ENCODE measurements around the gene FOLR1.
"Not testable (repeated sequence)": the region's sequence is repeated elsewhere in the genome, so short reads cannot be mapped to it uniquely, and the experiment has no call there.

The FOLR1 gene

DNA sequence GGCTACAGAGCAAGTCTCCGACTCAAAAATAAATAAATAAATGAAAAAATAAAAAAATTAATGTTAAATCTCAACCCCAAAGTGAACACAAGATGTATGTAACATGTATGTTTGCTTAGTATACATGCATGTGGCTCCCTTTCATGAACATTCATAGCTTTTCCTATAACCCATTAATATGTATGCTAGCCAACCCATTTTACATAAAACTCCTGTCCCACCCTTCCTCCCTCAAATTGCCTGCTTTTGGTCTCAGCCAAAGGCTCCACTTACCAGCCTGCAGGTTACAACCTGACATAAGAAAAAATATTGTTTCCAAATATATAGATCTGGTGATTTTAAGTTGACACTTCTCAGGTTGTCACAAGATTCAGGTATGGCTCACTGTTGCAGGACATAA, 3.7 kb upstream of the FOLR1 start:
- DNase-seq, result no peak

DNA sequence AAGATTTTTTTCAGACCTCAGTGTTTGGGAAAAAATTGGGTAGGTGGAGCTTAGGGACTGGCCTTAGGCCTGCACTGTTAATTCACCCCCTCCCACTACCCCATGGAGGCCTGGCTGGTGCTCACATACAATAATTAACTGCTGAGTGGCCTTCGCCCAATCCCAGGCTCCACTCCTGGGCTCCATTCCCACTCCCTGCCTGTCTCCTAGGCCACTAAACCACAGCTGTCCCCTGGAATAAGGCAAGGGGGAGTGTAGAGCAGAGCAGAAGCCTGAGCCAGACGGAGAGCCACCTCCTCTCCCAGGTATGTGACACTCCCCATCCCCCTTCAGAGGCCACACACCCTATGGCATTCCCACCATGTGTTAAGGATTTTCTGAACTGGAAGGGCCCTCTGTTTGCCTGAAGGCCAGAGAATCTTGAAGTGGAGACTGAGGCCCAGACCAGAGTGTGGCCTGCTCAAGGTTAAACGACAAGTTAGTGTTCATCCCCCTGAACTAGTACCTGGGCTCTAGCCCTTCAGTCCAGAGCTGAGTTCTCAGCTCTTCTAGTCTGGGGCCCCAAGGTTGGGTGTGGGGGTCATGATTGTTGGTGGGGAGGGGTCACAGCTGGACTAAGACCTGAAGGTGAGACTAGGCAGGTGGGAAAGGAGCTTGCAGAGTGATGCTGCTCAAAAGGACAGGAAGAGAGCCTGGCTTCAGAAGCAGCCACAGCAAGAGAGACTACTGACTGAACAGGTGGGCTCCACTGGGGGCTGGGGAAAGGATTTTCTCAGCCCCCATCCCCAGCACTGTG, 2.3 kb upstream of the FOLR1 start:
- peak; percentile 18 for DNase-seq

DNA sequence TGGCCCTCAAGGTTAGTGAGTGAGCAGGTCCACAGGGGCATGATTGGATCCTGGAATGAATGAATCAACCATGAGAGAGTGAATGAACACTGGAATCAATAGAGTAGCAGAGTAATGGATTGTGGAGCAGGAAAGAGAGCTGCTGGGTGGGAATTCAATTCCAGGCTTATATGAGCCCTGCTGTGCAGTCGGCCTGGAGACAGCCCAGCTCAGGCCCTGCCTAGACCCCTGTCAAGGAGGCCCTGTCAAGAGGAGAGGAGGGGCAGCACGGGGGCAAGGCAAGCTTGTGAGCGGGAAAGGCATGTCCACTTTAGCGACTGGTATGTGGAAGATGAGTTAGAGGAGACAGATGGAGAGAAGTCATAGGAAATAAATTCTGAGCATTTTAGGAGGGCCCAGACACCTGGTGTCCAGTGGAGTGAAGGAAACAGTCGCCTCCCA, 1.3 kb upstream of the FOLR1 start:
- peak; percentile 21 for DNase-seq

DNA sequence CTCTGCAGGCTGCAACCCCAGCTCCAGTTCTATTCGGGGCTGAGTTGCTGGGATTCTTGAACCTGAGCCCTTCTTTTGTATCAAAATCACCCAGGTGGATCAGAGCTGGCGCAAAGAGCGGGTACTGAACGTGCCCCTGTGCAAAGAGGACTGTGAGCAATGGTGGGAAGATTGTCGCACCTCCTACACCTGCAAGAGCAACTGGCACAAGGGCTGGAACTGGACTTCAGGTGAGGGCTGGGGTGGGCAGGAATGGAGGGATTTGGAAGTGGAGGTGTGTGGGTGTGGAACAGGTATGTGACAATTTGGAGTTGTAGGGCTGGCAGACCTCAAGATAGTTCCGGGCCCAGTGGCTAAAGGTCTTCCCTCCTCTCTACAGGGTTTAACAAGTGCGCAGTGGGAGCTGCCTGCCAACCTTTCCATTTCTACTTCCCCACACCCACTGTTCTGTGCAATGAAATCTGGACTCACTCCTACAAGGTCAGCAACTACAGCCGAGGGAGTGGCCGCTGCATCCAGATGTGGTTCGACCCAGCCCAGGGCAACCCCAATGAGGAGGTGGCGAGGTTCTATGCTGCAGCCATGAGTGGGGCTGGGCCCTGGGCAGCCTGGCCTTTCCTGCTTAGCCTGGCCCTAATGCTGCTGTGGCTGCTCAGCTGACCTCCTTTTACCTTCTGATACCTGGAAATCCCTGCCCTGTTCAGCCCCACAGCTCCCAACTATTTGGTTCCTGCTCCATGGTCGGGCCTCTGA, 3.8 kb downstream of the FOLR1 start:
- no peak for DNase-seq

DNA sequence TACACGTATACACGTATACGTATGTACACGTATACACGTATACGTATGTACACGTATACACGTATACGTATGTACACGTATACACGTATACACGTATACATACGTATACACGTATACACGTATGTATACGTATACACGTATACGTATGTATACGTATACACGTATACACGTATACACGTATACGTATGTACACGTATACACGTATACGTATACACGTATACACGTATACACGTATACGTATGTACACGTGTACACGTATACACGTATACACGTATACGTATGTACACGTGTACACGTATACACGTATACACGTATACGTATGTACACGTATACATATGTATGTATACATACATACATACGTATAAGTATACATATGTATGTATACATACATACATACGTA, 9.5 kb downstream of the FOLR1 start:
- not testable (repeated sequence) for DNase-seq

DNA sequence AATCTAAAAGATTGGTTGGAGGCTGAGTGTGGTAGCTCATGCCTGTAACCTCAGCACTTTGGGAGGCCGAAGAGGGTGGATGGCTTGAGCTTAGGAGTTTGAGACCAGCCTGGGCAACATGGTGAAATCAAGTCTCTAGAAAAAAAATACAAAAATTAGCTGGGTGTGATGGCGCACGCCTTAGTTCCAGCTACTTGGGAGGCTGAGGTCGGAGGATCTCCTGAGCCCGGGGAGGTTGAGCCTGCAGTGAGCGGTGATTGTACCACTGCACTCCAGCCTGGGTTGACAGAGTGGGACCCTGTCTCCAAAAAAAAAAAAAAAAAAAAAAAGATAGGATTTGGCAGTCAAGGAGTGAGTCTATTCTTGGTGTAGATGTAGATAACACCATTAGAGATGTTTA, 10.6 kb downstream of the FOLR1 start:
- no peak for DNase-seq

DNA sequence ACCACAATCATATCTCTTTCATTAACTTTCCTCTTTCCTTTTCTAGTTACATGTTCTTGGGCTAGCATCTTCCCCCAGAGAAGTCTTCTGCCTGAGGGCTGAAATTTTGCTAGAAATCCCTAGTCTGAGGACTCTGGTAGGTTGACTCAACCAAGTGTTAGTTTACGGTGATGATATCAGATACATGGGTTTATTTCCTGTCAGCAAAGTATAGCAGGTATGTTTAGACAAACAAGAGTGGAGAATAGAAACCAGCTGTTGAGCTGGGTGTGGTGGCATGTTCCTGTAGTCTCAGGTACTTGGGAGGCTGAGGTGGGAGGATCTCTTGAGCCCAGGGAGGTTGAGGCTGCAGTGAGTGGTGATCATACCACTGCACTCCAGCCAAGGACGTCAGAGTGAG, 11.2 kb downstream of the FOLR1 start:
- DNase-seq, result no peak

DNA sequence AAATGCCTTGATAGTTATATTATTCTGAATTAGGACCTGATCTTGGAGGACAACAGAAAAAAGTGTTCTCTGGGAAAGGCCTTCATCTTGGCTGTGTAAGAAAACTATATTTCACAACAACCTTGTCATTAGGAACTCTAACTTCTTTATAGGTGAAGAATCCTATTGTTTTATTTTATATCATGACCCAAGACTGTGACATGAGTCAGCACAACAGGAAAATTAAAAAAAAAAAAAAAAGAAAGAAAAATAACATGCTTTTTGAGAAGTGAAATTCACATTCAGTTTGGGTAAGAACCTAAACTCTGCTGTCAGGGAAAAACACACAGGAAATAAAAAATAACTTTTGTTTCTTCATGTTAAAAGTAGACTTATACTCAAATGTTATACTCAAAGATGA, 12.9 kb downstream of the FOLR1 start:
- DNase-seq, result no peak

DNA sequence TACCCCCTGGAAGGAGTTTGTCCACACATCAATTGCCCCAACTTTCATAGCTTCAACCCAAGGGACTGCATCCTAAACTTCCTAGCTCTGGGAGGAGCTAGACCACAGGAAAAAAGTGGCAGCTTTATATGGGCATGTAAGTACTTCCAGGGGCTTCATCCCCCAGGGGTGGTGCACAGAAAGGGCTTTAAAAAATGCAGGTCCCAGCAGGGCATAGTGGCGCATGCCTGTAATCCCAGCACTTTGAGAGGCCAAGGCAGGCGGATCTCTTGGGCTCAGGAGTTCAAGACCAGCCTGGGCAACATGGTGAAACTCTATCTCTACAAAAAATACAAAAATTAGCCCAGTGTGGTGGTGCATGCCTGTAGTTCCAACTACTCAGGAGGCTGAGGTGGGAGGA, 14.9 kb downstream of the FOLR1 start:
- not testable (repeated sequence) for DNase-seq

DNA sequence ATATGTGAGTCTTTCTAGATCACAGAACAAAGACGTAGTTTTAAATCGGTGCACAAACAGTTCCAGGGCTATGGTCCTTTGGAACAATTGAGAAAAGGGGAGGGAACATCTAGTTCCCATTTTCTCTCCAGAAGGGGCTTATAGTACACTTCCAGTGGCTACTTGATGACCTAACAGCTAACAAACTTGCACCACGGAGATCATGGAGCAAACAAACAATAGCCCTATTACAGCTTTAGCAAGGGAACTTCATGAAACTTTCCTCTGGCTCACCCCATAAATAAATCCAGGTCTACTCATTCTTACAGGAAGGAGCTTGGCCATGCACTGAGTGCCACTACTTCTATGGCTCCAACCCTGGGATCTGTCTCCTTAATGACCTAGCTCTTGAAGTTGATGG, 16.3 kb downstream of the FOLR1 start:
- no peak for DNase-seq

DNA sequence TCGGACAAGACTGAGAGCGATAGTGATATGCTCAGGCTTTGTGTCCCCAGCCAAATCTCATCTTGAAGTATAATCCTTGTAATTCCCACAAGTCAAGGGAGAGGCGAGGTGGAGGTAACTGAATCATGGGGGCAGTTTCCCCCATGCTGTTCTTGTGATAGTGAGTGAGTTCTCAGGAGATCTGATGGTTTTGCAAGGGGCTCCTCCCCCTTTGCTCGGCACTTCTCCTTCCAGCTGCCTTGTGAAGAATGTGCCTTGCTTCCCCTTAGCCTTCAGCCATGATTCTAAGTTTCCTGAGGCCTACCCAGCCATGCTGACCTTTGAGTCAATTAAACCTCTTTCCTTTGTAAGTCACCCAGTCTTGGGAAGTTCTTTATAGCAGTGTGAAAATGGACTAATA, 17.2 kb downstream of the FOLR1 start:
- DNase-seq, result no peak

DNA sequence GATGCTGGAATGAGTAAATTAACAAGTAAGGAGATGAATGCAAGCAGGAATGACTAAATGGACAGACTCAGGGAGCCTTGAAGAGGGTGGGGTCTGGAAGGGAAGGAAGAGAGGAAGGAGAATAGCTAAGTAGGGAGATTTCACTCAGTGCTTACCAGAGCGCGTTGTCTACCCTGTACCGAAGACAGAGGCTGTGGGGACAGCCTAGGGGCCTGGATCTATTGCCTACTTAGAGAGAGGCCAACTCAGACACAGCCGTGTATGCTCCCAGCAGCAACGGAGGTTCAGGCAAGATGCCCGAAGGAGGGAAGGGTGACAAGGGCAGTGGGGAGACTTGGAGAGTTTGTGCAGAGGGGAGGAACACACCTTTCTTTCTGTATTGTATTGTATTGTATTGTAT, 24.7 kb downstream of the FOLR1 start, which contains the start of gene FOLR2:
FOLR2 (plus strand) TSS at position 157 of the 400 bp plus-strand sequence. CDS start 1,791 bp downstream, outside the sequence.
- no peak for DNase-seq

DNA sequence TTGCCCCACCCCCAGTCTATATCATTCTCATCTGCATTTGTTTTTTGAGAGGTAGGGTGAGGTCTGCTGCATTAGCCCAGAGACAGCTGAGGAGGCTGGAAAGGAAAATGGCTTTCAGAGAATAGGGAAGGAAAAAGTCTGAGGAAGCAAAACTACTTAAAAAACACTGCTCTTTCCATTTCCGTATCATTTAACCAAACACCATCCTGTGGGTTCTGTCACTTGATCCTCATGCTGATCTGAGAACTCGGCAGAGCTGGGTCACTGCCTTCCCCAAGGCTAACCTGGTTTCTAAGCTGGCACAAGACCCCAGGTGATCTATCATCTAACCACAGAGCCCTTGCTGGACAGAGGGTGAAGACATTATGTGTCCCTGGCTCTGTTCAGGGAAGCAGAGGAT, 25.9 kb downstream of the FOLR1 start:
- DNase-seq, result no peak

DNA sequence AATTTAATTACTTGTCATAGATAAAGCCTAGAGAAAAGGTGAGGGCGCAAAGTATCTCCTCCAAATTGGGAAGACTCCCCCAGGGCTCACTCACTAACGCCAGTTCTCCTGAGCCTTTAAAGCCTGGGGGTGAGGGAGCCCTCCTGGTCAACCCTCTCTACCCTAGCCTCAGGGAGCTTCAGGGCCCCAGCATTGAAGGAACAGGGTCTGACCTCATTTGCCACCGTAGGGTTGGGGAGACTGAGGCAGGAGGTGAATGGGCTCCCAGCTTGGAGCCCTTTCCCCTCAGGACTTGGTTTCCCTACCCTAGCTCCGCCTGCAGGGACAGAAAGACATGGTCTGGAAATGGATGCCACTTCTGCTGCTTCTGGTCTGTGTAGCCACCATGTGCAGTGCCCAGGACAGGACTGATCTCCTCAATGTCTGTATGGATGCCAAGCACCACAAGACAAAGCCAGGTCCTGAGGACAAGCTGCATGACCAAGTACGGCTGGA, 26.4 kb downstream of the FOLR1 start:
- no peak for DNase-seq

DNA sequence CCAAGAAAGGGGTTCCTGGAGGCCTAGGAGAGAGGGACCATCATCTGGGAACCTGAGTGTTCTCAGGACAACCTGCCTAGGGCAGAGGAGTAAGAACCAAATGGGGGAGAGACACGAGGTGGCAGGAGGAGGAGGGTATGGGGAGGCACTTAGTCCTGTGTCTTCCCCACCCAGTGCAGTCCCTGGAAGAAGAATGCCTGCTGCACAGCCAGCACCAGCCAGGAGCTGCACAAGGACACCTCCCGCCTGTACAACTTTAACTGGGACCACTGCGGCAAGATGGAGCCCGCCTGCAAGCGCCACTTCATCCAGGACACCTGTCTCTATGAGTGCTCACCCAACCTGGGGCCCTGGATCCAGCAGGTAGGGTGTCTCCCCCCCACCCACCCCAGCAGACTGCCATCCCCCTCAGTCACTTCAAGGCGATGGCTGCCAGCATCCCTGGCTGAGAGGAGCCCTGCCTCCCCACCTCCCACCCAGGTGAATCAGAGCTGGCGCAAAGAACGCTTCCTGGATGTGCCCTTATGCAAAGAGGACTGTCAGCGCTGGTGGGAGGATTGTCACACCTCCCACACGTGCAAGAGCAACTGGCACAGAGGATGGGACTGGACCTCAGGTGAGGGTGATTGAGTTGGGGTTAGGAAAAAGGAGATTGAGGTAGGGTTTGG, 28.9 kb downstream of the FOLR1 start:
- DNase-seq, result no peak

DNA sequence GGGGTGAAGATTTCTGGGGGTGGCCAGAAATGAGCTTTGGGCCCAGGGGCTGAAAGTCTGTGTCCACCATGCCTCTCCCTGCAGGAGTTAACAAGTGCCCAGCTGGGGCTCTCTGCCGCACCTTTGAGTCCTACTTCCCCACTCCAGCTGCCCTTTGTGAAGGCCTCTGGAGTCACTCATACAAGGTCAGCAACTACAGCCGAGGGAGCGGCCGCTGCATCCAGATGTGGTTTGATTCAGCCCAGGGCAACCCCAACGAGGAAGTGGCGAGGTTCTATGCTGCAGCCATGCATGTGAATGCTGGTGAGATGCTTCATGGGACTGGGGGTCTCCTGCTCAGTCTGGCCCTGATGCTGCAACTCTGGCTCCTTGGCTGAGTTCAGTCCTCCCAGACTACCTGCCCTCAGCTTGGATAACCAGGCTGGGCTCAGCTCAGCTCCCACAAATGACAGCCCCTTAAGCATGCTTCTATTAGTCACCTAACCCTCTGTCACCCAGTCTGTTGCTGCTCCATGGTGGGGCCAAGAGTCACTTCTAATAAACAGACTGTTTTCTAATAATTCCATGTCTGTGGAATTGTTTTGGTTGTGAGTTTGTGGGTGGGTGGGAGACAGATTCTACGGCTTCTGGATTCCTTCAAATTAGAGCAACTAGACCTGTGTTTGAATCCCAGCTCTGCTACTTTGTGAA, 29.6 kb downstream of the FOLR1 start:
- no peak for DNase-seq

DNA sequence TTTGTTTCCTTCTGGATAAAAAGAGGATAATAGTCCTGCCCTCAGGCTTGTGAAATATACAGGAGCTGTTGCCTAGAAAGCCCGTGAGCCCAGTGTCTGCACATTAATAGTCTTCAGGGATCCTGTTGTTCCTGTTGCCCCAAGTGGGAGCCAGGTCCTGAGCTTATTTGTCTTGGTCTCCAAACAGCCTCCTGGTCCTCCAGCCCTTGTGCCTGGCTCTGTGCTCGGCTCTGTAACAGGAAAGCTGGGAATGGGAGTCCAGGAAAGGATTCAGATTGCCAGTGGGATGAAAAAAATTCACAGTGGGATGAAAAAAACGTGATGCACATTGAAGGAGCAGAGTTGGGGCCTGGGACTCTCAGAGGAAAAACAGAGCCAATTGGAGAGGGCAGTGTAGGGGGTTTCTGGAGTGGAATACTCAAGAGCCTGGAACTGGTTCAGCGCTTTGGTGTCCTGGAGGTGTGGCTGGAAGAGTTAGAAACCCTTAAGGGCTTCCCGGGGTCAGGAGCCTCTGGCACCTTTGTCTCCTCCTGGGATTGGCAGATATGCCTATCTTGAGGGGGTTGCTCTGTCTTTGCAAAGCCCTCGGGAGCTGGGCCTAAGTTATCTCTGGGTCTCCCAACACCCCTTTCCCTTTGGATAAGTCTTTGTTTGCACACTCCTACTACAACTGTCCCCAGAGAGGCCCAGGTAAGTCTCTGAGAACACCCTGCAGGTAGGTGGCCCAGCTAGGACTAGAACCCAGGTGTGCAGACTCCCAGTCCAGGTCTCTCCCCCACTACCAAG, 30.4 kb downstream of the FOLR1 start:
- DNase-seq, result no peak

DNA sequence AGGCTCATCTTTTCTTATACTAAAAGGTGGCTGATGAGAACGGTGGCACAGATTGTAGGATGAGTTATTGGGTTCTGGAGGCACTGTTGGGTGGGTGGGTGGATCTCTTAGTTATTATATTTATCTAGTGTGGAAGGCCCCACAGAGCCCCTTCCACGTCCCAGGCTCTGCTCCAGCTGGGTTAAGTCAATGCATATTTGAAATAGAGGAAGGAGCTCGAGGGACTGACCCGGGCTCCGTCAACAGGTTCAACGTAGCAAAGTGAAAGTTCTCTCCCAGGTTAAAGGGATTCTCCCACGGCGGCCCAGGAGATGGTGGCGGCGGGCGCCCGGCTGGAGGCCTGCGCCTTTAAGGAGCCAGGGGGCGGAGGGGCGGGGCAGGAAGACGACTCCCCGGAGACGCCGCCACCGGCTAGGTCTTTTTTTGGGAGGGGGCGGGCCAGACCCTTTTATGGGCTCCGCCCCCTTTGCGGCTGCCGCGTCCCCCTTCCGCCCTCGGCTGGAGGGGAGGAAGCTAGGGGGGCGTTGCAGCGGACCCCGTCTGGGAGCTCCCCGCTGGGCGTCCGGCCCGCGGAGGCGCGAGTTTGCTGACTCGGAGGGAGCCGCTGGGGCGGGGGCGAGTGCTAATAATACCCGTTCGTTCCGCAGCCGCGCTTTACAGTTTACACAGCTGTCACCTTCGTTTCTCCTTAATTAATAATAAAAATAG, 31.1 kb downstream of the FOLR1 start:
- DNase-seq, result peak; percentile 97

DNA sequence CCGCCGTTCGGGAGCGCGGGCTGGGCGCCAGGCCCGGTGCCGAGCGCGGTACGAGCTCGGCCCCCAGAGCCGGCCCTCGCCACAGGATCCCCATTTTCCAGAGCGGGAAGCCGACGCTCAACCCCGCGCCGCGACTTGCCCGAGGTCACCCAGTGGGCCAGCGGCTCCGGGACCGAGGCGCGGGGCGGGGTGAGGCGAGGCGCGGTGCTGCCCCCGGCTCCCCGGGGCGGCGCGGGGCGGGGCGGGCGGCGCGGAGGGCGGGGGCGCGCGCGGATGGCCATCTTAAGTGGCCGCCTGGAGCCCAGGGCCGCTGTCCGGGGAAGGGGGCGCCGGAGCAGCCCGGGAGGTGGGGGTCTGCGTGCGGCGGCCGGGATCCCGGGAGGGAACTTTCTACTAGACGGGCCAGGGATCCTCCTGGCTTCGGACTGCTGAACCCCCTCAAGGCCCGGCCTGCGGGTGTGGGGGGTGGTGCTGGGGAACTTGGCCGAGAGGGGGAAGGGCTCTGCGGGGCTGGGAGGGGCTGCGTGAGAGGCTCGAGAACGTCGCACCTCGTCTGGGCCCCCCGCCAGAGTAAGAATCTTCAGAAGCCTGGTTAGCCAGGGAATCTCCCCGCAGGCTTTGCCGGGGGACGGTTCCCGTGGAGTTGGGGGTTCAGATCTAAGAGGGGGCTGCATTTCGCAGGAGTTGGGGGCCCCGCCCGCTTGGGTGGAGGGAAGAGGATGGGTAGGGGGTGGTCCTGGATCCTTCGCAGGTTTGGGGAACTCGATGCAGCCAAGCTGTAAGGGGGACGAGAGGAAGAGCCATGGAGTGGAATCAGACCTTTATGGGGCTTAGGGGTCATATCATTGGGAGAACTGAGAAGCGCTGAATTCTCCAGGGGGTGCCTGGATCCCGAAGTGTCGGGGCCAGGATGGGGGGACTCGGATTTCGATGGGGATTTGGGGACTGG, 31.9 kb downstream of the FOLR1 start:
- peak; percentile 88 for DNase-seq

Measured in eye (tissue), 1 donor.